Central memory CD4-positive, alpha-beta T cell (primary cell): ENCODE measurements around the gene ZNF552.

ENCODE experiments used
- DNase-seq: peaks from one replicate; pipeline ENCODE4 v3.0.0; 2022

Gene ZNF552

GRCh38 chr19:57771417-57771816 lies 43.3 kb downstream of the ZNF552 start:
- DNase-seq, result no peak

- DNase-seq, result peak; percentile 84
Measured at GRCh38 chr19:57769345-57770131, 45.2 kb downstream of the ZNF552 start, which contains the start of gene ZNF586. Gene ZNF586 (plus strand): TSS chr19:57769676. CDS start chr19:57769843, 167 bp downstream.

GRCh38 chr19:57759096-57759495 lies 55.6 kb downstream of the ZNF552 start:
- no peak for DNase-seq

- DNase-seq, result no peak
Measured at GRCh38 chr19:57757941-57758340, 56.8 kb downstream of the ZNF552 start.
